Measurements from ENCODE around the gene SIGLEC10. TPM values are rescaled to one million over a fixed set of nuclear protein-coding genes. Genes with fewer than 3 reads are reported as not detected.

Gene SIGLEC10
- total and polyA plus RNA-seq, 9 of the 15 experiments (the other 6 are each of a cell fraction or from before 2014, with no cell fraction given) = 0.10 to 1.8 (median 0.82) TPM

DNA sequence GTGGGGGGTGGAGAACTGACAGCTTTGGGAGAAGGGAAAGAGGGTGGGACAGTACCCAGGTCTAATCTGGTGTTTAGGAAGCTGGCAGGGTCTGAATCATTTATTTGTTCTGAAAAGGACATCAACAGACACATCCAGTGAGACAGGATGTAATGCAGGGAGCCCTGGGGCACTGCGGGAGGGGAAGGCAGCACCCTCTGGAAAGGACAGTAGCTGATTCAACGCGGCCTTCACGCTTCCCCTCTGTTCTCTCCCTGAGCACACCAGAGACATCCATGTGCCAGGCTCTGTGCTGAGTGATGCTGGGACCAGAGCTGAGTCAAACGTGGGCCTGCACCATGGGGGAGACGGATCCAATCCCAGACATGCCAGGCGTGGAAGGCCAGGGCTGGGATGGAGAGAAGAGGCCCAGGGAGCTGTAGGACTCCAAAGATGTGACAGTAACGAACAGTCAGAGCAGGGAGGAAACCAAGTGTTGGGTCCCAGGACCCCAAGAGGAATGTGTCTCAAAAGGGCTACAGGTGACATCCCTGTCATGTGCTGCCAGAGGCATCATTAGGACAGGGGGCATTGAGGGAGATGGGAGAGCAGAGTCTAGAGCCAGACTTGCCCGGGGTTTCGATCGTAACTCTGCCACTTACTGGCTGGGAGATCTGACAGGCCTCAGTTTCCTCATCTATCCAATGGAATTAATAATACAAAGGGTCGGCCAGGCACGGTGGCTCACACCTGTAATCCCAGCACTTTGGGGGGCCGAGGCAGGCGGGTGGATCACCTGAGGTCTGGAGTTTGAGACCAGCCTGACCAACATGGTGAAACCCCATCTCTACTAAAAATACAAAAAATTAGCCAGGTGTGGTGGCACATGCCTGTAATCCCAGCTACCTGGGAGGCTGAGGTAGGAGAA lies 53.0 kb downstream of the SIGLEC10 start:
- peak overlapping the region; percentile 21 for H3K4me2 ChIP-seq (ENCODE audit: insufficient read depth, low read length)
- 83% methylated on average over 15 of the region's 15 CpGs for WGBS (ENCODE audit: insufficient coverage, low coverage, missing lambda C conversion rate)
- ChIA-PET CTCF (ENCODE audit: low intra/inter-chr PET ratio) (no interaction called here), POLR2A (interaction anchor here (1.9 to 2.2 kb wide), 2 partner anchors 10 to 13 kb away, joined by 5 to 6 read pairs; no protein-coding TSS in a partner anchor)
- peaks cover 28 to 50% of the 10 kb centered on the region in 2 experiments for H3K4me1 ChIP-seq (replicated peaks in 1 of 2; ENCODE audit: control insufficient read depth in 2 of 2, insufficient read depth in 2 of 2, low read length in 2 of 2)
- no peak overlapping the region for H3K4me3 ChIP-seq
- no peak for TF ChIP-seq KLF13 (tag; IDR thresholded peaks at IDR 0.05; ENCODE audit: borderline replicate concordance, low read depth)
- TF ChIP-seq ZNF431 (CRISPR knock-in tag; IDR thresholded peaks at IDR 0.05) = no peak
- TF ChIP-seq KDM5B (IDR thresholded peaks at IDR 0.05; ENCODE audit: insufficient replicate concordance, low read depth, low read length) = peak; percentile 2
- TF ChIP-seq, protein P1, sequence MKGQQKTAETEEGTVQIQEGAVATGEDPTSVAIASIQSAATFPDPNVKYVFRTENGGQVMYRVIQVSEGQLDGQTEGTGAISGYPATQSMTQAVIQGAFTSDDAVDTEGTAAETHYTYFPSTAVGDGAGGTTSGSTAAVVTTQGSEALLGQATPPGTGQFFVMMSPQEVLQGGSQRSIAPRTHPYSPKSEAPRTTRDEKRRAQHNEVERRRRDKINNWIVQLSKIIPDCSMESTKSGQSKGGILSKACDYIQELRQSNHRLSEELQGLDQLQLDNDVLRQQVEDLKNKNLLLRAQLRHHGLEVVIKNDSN (CRISPR knock-in tag; IDR thresholded peaks at IDR 0.05) = peak; percentile 5; the same call in 1 of the 2 replicates
- TF ChIP-seq MCM2 (IDR thresholded peaks at IDR 0.05; ENCODE audit: low read depth) = no peak
- TF ChIP-seq ATF1 (CRISPR knock-in tag; IDR thresholded peaks at IDR 0.05) = no peak
- no peak for TF ChIP-seq ATF1 (tag; IDR thresholded peaks at IDR 0.05)
- TF ChIP-seq POLR2AphosphoS5 (IDR thresholded peaks at IDR 0.05; ENCODE audit: control insufficient read depth, insufficient read depth, low read depth, low read length) = no peak
- TF ChIP-seq, protein P2, sequence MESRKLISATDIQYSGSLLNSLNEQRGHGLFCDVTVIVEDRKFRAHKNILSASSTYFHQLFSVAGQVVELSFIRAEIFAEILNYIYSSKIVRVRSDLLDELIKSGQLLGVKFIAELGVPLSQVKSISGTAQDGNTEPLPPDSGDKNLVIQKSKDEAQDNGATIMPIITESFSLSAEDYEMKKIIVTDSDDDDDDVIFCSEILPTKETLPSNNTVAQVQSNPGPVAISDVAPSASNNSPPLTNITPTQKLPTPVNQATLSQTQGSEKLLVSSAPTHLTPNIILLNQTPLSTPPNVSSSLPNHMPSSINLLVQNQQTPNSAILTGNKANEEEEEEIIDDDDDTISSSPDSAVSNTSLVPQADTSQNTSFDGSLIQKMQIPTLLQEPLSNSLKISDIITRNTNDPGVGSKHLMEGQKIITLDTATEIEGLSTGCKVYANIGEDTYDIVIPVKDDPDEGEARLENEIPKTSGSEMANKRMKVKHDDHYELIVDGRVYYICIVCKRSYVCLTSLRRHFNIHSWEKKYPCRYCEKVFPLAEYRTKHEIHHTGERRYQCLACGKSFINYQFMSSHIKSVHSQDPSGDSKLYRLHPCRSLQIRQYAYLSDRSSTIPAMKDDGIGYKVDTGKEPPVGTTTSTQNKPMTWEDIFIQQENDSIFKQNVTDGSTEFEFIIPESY (CRISPR knock-in tag; IDR thresholded peaks at IDR 0.05) = peak; percentile 66; the same call in 1 of the 2 replicates
- TF ChIP-seq GATA2 (CRISPR knock-in tag; IDR thresholded peaks at IDR 0.05) = no peak
- TF ChIP-seq, protein P3, sequence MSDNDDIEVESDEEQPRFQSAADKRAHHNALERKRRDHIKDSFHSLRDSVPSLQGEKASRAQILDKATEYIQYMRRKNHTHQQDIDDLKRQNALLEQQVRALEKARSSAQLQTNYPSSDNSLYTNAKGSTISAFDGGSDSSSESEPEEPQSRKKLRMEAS (CRISPR knock-in tag; IDR thresholded peaks at IDR 0.05) = 0 out of 2 replicates have a peak, but pooled peaks have one; percentile 17
- H2AFZ ChIP-seq (ENCODE audit: low read depth, low read length) = no peak overlapping the region
- no TSS peak for BruUV-seq (replicated peaks)
- H3K27ac ChIP-seq (ENCODE audit: extremely low read depth, low read depth, low read length) = no peak overlapping the region; the same call in 2 of the 3 replicates
- ATAC-seq (no peak), DNase-seq (ENCODE audit: extremely low read depth in 1 of 4, low spot score in 3 of 4) (no peak), FAIRE-seq (peak; percentile 29)
- intact Hi-C loops (cut with micrococcal nuclease) = no loop called here
- H3K9me1 ChIP-seq (ENCODE audit: control insufficient read depth, insufficient read depth, low read length) = no peaks in the 10 kb centered on the region
- peak overlapping the region in 1 of 2 experiments; percentile 88; a peak in 2 of 4 replicates for H3K9ac ChIP-seq (ENCODE audit: insufficient read depth in 1 of 2, low read depth in 2 of 2, low read length in 2 of 2)
- in situ Hi-C loops (cut with MboI) = no loop called here
- H3K9me3 ChIP-seq (replicated peaks; ENCODE audit: control insufficient read depth, insufficient read depth, low read depth, low read length) = no peaks in the 10 kb centered on the region
- H3K27me3 ChIP-seq (ENCODE audit: control insufficient read depth in 2 of 2, insufficient read depth in 2 of 2, low read length in 2 of 2) = no peaks in the 10 kb centered on the region
- peaks cover 61% of the 10 kb centered on the region for H3K79me2 ChIP-seq (ENCODE audit: control insufficient read depth, insufficient read depth, low read length)
- H4K20me1 ChIP-seq (replicated peaks; ENCODE audit: control insufficient read depth, insufficient read depth, low read length) = no peaks in the 10 kb centered on the region
- peaks cover 3% of the 10 kb centered on the region; the same call in 2 of the 3 replicates for H3K36me3 ChIP-seq (ENCODE audit: control insufficient read depth, insufficient read depth, low read length)

Data from K562 (cell line).